Erythroblast (primary cell): ENCODE data around the gene NUDT4.

Experiments used
- DNase-seq, 2 experiments: peaks; one replicate each; lab custom pipeline; 2025; lab: John Stamatoyannopoulos, UW
- GATA1 ChIP-seq: IDR thresholded peaks from 2 replicates; pipeline ENCODE4 v1.6.1; 2011; ENCODE audit warnings: low read depth, mild to moderate bottlenecking, control low read depth, low read length, moderate library complexity
- POLR2A ChIP-seq: IDR thresholded peaks from 2 replicates; pipeline ENCODE4 v1.6.1; 2011; ENCODE audit warnings: mild to moderate bottlenecking, low read length

NUDT4 gene

DNA sequence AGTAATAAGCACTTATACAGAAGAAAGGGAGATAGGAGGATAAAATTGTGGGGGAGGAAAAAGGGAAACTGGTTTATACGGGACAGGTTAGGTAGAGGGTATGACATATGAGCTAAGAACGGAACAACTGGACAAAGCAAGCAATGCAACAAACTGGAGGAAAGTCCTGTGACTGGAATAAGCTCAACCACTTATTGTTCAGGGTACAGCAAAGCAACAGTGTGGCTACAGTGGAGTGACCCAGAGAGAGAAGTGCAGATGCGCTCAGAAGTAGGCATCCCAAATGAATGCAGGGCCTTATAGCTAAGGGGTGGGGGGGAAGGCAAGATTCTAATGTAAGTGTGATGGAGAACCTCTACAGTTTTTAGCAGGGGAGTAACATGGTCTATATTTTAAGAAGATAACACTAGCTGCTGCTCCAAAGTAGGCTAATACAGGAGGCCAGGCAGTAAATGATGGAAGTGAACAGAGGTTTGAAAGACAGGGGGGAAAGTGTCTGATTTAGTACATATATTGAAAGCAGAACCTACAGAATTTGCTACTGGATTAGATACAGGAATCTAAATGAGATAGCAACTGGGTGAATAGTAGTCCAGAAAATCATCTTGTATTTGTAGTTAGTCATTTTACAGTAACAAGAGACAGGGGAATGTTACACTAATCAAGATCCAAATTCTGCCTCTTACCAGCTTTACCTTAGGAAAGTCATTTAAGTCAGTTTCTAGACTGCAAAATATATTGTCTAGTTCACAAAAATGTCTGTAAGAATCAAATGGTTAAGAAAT is 60.7 kb downstream of the NUDT4 start:
- DNase-seq, result no peak
- no peak for TF ChIP-seq GATA1
- TF ChIP-seq POLR2A, result no peak

- DNase-seq, result peak; percentile 39 to 61
- no peak for TF ChIP-seq POLR2A
- TF ChIP-seq GATA1, result no peak
Measured at GRCh38 chr12:93440043-93440835, 62.5 kb downstream of the NUDT4 start.

DNA sequence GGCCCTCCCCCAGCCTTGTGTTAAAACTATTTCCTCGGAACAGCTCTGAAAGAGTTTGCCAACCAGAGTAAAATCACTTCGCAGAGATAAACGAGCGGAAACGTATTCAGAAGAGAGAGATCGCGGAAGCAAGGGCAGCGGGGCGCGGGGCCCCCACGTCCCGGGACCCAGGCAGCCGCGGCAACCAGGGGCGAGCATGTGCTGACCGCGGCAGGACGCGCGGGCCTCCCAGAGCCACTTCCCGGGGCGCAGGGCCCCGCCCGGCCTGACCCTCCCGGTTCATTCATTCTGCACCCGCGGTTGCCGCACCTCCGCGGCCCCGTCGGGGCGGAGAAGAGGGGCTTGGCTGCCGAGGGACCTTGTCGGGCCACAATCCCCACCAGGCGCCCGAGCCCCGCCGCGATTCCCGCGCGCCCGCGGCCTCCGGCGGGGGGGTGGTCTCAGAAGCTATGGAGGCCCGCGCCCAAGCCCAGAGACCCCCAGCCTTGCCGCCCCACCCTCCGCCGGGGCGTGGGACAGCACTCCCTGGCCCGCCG is 63.4 kb downstream of the NUDT4 start:
- no peak for TF ChIP-seq POLR2A
- TF ChIP-seq GATA1, result no peak
- peak; percentile 63 to 66 for DNase-seq

DNA sequence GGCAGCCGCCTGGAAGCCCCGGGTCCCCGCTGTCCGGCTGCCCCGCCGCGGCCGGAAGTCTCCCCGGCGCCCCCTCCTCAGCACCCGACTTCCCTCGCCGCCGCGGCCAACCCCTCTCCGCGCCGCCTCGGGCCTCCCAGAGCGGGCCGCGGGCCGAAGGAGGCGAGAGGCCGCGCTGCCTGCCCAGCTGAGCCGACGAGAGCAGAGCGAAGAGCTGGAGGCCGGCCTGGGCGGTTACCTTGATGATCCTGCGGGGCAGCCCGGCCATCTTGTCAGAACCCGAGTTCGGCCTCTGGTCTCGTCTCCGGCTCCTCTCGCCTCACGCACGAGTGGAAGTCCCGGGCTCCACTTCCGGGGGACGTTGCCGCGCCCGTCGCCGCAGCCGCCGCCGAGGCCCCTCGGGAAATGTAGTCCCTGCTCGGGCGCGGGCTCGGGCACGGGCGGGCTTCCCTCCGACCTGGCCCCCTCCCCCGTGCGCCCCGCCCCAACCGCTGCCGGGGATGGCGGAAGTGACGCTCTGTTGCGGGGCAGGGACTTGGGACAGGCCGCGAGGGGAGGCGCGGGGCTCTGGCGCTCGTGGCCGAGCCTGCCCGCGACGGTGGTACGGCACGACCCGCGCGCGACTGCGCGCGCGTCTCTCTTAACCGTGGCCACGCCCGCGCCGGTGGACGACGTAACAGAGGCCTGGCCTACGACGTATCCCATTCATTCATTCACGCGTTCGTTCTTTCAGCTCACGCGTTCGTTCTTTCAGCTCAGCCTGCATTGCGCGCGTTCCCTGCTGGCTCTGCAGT is 64.1 kb downstream of the NUDT4 start, which contains the start of gene UBE2N:
Gene UBE2N (minus strand): TSS at position 331 of the 794 bp plus-strand sequence. CDS start 63 bp downstream, at position 268.
- TF ChIP-seq GATA1, result no peak
- TF ChIP-seq POLR2A, result peak; percentile 85
- DNase-seq, result peak; percentile 96

GRCh38 chr12:93442411-93443340 is 65.0 kb downstream of the NUDT4 start:
- TF ChIP-seq GATA1 (no peak), POLR2A (no peak)
- peak in 1 of 2 experiments; percentile 45 for DNase-seq

DNA sequence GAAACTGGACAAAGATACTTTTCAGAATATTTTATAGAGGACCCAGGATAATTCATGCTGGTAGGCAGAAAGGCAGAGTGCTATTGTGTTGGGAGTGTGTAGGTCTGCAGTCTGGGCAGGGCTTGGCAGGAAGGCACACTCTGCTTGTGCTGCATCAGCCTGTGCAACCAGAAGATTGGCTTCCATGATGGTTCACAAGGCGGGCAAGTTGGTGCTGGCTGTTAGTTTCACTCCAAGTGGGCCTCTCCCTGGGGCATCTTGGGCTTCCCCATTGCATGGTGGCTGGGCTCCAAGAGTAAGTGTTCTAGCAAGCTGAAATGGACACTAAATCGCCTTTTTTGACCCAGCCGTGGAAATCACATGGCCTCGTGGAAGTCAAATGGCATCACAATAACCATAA is 65.9 kb downstream of the NUDT4 start:
- no peak for TF ChIP-seq POLR2A
- TF ChIP-seq GATA1, result no peak
- no peak for DNase-seq

DNA sequence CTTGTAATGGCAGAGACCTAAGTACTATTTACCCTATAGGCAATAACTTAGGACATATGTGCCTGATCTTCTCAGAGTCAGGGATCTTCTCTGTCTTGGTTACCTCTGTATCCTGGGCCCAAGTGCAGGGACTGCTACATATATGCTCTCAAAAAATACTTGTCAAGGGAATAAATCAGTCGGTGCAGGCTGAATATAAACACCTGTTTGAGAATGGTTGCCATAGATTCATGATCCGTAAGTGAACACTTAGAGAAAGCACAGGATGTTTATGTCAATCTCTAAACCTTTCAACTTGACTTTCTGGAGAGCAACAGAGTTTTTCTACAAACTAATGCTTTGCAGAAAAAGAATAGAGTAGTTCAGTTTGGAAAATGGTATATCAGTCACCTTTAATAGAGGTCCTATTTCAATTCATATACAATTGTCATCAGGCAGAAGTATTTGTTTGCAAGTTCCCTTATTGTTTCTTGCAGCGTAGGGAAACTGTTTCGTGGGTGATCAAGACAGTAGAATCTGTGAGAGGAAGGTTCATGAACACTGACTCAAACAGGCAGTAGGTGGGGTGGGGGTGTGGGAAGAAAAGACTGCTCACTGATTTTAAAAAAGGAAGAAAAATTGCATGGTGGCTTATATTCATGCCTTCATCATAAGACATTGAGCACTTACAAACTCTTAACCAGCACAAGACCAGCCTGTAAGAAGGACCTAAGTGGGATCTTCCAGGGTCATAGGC is 70.0 kb downstream of the NUDT4 start:
- TF ChIP-seq POLR2A (no peak), GATA1 (no peak)
- DNase-seq, result no peak

DNA sequence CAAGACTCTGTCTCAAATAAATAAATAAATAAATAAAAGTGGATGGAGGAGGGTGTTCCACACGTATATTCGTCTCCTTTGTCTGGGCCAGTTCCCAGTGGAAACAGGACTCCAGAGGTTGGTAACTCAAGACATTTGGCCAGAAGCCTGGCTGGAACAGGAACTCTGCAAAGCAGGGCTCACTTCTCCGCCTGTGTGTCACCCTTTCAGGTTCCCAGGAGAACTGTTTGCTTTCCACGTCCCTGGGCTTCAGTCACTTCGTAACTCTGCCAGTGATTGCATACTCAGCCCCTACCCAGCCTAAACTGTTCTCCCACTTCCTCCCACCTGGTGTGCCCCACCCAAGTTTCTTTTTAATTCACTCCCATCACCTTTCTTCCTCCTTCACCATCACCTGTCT is 71.1 kb downstream of the NUDT4 start:
- DNase-seq, result no peak
- TF ChIP-seq POLR2A, result no peak
- TF ChIP-seq GATA1, result no peak

- TF ChIP-seq GATA1 (no peak), POLR2A (no peak)
- DNase-seq, result no peak
Measured at GRCh38 chr12:93449277-93449676, 71.6 kb downstream of the NUDT4 start.

GRCh38 chr12:93451423-93452158 is 73.9 kb downstream of the NUDT4 start:
- TF ChIP-seq POLR2A, result no peak
- no peak for TF ChIP-seq GATA1
- no peak for DNase-seq

GRCh38 chr12:93453633-93454032 is 75.9 kb downstream of the NUDT4 start:
- TF ChIP-seq GATA1 (no peak), POLR2A (no peak)
- DNase-seq, result no peak

- TF ChIP-seq POLR2A (no peak), GATA1 (no peak)
- DNase-seq, result no peak
Measured at GRCh38 chr12:93456077-93456476, 78.4 kb downstream of the NUDT4 start.
